ENCODE results near the gene SACS. TPM values are rescaled to one million over a fixed set of nuclear protein-coding genes. Genes with fewer than 3 reads are reported as not detected.

Gene SACS
- total and polyA plus RNA-seq, 2 of the 8 experiments (the other 6 are each of a cell fraction or from before 2014, with no cell fraction given): 11.0 to 54.2 TPM

- no peak for DNase-seq (ENCODE audit: low read depth in 1 of 2, low spot score in 2 of 2)
- Histone ChIP-seq H3K4me3 (ENCODE audit: extremely low read depth in 1 of 4, insufficient read depth in 2 of 4, low read depth in 3 of 4, low read length in 4 of 4) (no peak overlapping the region), H2AFZ (ENCODE audit: low read length) (no peak overlapping the region)
- TF ChIP-seq E2F6 (IDR thresholded peaks at IDR 0.05) (no peak), POU5F1 (IDR thresholded peaks at IDR 0.05; ENCODE audit: low read depth, low read length) (no peak), ZNF274 (IDR thresholded peaks at IDR 0.05; ENCODE audit: borderline replicate concordance, extremely low read depth, low read length) (no peak), GABPA (IDR thresholded peaks at IDR 0.05; ENCODE audit: borderline replicate concordance, insufficient read depth, low read length) (no peak), SAP30 (IDR thresholded peaks at IDR 0.05; ENCODE audit: insufficient read depth, insufficient replicate concordance, low read length) (no peak), NRF1 (IDR thresholded peaks at IDR 0.05; ENCODE audit: low read depth, low read length) (no peak), CTCF (IDR thresholded peaks at IDR 0.05; ENCODE audit: control extremely low read depth in 1 of 3, insufficient read depth in 1 of 3, low read depth in 1 of 3, low read length in 3 of 3) (no peak), CREB1 (IDR thresholded peaks at IDR 0.05) (no peak), CTBP2 (IDR thresholded peaks at IDR 0.05; ENCODE audit: borderline replicate concordance, insufficient read depth, insufficient read length, low read length) (no peak), KDM5A (IDR thresholded peaks at IDR 0.05; ENCODE audit: low read length) (no peak), SIRT6 (IDR thresholded peaks at IDR 0.05; ENCODE audit: low read length) (no peak)
Measured at GRCh38 chr13:23463661-23464060, 30.2 kb upstream of the SACS start.

More at GRCh38 chr13:23463661-23464060, 30.2 kb upstream of the SACS start:
- peaks cover 2% of the 10 kb centered on the region for H3K23me2 ChIP-seq (ENCODE audit: low read depth, low read length)
- H2BK20ac ChIP-seq (ENCODE audit: low read length): no peak overlapping the region
- H2AK5ac ChIP-seq (ENCODE audit: low read depth, low read length): no peak overlapping the region
- H3K4ac ChIP-seq (replicated peaks; ENCODE audit: insufficient read length, low read depth, low read length): no peak overlapping the region
- H3K79me2 ChIP-seq (ENCODE audit: control insufficient read depth in 1 of 2, insufficient read depth in 2 of 2, low read length in 2 of 2): no peaks in the 10 kb centered on the region
- H3K79me1 ChIP-seq (ENCODE audit: low read depth, low read length): no peaks in the 10 kb centered on the region
- 91% methylated on average over 4 of the region's 4 CpGs; no CpG with 5 or more reads in 1 of the 2 experiments for WGBS, 2 experiments (ENCODE audit: extremely low coverage in 1 of 2, insufficient coverage in 1 of 2, insufficient read length in 1 of 2, insufficient replicate concordance in 2 of 2, low coverage in 1 of 2, low lambda C conversion rate in 2 of 2, missing lambda C conversion rate in 1 of 2)
- no peaks in the 10 kb centered on the region for H4K20me1 ChIP-seq (replicated peaks in 1 of 2; ENCODE audit: control insufficient read depth in 1 of 2, insufficient read depth in 2 of 2, low read length in 2 of 2)
- no peak overlapping the region for H3K23ac ChIP-seq (ENCODE audit: insufficient read length)
- ChIA-PET CTCF (ENCODE audit: partially characterized antibody) (interaction anchor here (1.2 kb wide), 1 partner anchor 173 kb away, joined by 5 read pairs; no protein-coding TSS in a partner anchor), POLR2A (ENCODE audit: partially characterized antibody) (no interaction called here)
- no peak overlapping the region for H2BK15ac ChIP-seq (ENCODE audit: low read length)
- no peak overlapping the region for H3K27ac ChIP-seq (ENCODE audit: low read depth, low read length)
- no peak overlapping the region for H3K56ac ChIP-seq (replicated peaks; ENCODE audit: insufficient read length, low read depth, low read length)
- no peak overlapping the region for H2BK12ac ChIP-seq (ENCODE audit: low read depth, low read length)
- H2BK120ac ChIP-seq (replicated peaks; ENCODE audit: low read depth, low read length): no peak overlapping the region
- H4K8ac ChIP-seq (ENCODE audit: extremely low read depth, insufficient read depth, low read length): no peak overlapping the region
- H3K4me1 ChIP-seq (replicated peaks in 1 of 4; ENCODE audit: control insufficient read depth in 3 of 4, insufficient read depth in 4 of 4, low read length in 3 of 4): peaks cover 0 to 6% (median 0%) of the 10 kb centered on the region in 4 experiments; a peak in 1 of 7 replicates
- no peak overlapping the region for H3K18ac ChIP-seq (ENCODE audit: extremely low read depth, low read length)
- H3K9ac ChIP-seq (replicated peaks in 1 of 4; ENCODE audit: extremely low read depth in 1 of 4, low read depth in 3 of 4, low read length in 3 of 4): no peak overlapping the region
- no peak overlapping the region for H2BK5ac ChIP-seq (ENCODE audit: low read depth, low read length)
- H3K4me2 ChIP-seq (ENCODE audit: insufficient read depth in 1 of 2, low read depth in 2 of 2, low read length in 2 of 2): no peak overlapping the region
- H3K9me3 ChIP-seq (ENCODE audit: insufficient read depth in 2 of 2, low read depth in 1 of 2, low read length in 1 of 2): no peaks in the 10 kb centered on the region
- FAIRE-seq: no peak
- no peak overlapping the region for H4K5ac ChIP-seq (ENCODE audit: insufficient read length, low read depth, low read length)
- H4K91ac ChIP-seq (replicated peaks; ENCODE audit: insufficient read length, low read length): no peak overlapping the region
- no peaks in the 10 kb centered on the region for H3K36me3 ChIP-seq (ENCODE audit: control insufficient read depth in 2 of 4, insufficient read depth in 4 of 4, low read length in 3 of 4)
- peaks cover 0 to 10% (median 4%) of the 10 kb centered on the region in 4 experiments; a peak in 4 of 7 replicates for H3K27me3 ChIP-seq (replicated peaks in 1 of 4; ENCODE audit: control insufficient read depth in 3 of 4, extremely low read depth in 1 of 4, insufficient read depth in 3 of 4, low read length in 3 of 4)
- no peak overlapping the region for H3K14ac ChIP-seq (ENCODE audit: insufficient read length)

Measured in H1 (cell line).